ENCODE measurements around the gene ATP11A. TPM values are rescaled to one million over a fixed set of nuclear protein-coding genes. Genes with fewer than 3 reads are reported as not detected.

Gene ATP11A
- total and polyA plus RNA-seq, 2 experiments from 2014 or later: 28.7 to 30.8 TPM

- no peaks in the 10 kb centered on the region for H3K36me3 ChIP-seq (replicated peaks; ENCODE audit: insufficient read depth, low read depth)
- no peaks in the 10 kb centered on the region for H3K9me2 ChIP-seq (replicated peaks; ENCODE audit: insufficient read depth)
- H3K79me2 ChIP-seq: peaks cover 5% of the 10 kb centered on the region
- H3K27me3 ChIP-seq: no peaks in the 10 kb centered on the region
- 84% methylated on average over 6 of the region's 6 CpGs for WGBS (ENCODE audit: low lambda C conversion rate, missing lambda C conversion rate)
- peak overlapping the region; percentile 8 for H3K27ac ChIP-seq
- no peak for TF ChIP-seq EZH2phosphoT487 (IDR thresholded peaks at IDR 0.05; ENCODE audit: low read depth, severe bottlenecking, unreplicated experiment)
- TF ChIP-seq, protein P1, sequence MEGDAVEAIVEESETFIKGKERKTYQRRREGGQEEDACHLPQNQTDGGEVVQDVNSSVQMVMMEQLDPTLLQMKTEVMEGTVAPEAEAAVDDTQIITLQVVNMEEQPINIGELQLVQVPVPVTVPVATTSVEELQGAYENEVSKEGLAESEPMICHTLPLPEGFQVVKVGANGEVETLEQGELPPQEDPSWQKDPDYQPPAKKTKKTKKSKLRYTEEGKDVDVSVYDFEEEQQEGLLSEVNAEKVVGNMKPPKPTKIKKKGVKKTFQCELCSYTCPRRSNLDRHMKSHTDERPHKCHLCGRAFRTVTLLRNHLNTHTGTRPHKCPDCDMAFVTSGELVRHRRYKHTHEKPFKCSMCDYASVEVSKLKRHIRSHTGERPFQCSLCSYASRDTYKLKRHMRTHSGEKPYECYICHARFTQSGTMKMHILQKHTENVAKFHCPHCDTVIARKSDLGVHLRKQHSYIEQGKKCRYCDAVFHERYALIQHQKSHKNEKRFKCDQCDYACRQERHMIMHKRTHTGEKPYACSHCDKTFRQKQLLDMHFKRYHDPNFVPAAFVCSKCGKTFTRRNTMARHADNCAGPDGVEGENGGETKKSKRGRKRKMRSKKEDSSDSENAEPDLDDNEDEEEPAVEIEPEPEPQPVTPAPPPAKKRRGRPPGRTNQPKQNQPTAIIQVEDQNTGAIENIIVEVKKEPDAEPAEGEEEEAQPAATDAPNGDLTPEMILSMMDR (IDR thresholded peaks at IDR 0.05; ENCODE audit: poor library complexity): no peak
- TF ChIP-seq EZH2 (IDR thresholded peaks at IDR 0.05; ENCODE audit: borderline replicate concordance): no peak
- H3K4me2 ChIP-seq: no peak overlapping the region
- no peak for DNase-seq (ENCODE audit: low spot score)
- H3K4me3 ChIP-seq: no peak overlapping the region
- no peaks in the 10 kb centered on the region for H4K20me1 ChIP-seq (ENCODE audit: insufficient read depth, poor library complexity, severe bottlenecking)
- no peaks in the 10 kb centered on the region for H3K4me1 ChIP-seq (ENCODE audit: insufficient read depth)
- no peaks in the 10 kb centered on the region for H3K9me3 ChIP-seq (ENCODE audit: low read depth)
- H2AFZ ChIP-seq: no peak overlapping the region
Measured at GRCh38 chr13:112792511-112792910, 102.7 kb downstream of the ATP11A start.

GRCh38 chr13:112793545-112794445, 104.0 kb downstream of the ATP11A start:
- no peaks in the 10 kb centered on the region for H3K9me3 ChIP-seq (ENCODE audit: low read depth)
- H4K20me1 ChIP-seq (ENCODE audit: insufficient read depth, poor library complexity, severe bottlenecking): no peaks in the 10 kb centered on the region
- no peaks in the 10 kb centered on the region for H3K4me1 ChIP-seq (ENCODE audit: insufficient read depth)
- no peaks in the 10 kb centered on the region for H3K27me3 ChIP-seq
- peaks cover 5% of the 10 kb centered on the region for H3K79me2 ChIP-seq
- TF ChIP-seq EZH2phosphoT487 (IDR thresholded peaks at IDR 0.05; ENCODE audit: low read depth, severe bottlenecking, unreplicated experiment) (no peak), EZH2 (IDR thresholded peaks at IDR 0.05; ENCODE audit: borderline replicate concordance) (no peak)
- TF ChIP-seq, protein P1 (IDR thresholded peaks at IDR 0.05; ENCODE audit: poor library complexity): no peak
- no peak for DNase-seq (ENCODE audit: low spot score)
- no peak overlapping the region for H3K27ac ChIP-seq
- H3K9me2 ChIP-seq (replicated peaks; ENCODE audit: insufficient read depth): no peaks in the 10 kb centered on the region
- no peak overlapping the region for H3K4me3 ChIP-seq
- H2AFZ ChIP-seq: no peak overlapping the region
- 94% methylated on average over 26 of the region's 26 CpGs for WGBS (ENCODE audit: low lambda C conversion rate, missing lambda C conversion rate)
- no peaks in the 10 kb centered on the region for H3K36me3 ChIP-seq (replicated peaks; ENCODE audit: insufficient read depth, low read depth)
- no peak overlapping the region for H3K4me2 ChIP-seq

- 83% methylated on average over 4 of the region's 4 CpGs for WGBS (ENCODE audit: low lambda C conversion rate, missing lambda C conversion rate)
- H3K27ac ChIP-seq: no peak overlapping the region
Measured at GRCh38 chr13:112795277-112795676, 105.4 kb downstream of the ATP11A start.

More at GRCh38 chr13:112795277-112795676, 105.4 kb downstream of the ATP11A start:
- no peak for DNase-seq (ENCODE audit: low spot score)
- H3K9me3 ChIP-seq (ENCODE audit: low read depth): no peaks in the 10 kb centered on the region
- H3K79me2 ChIP-seq: peaks cover 5% of the 10 kb centered on the region
- no peaks in the 10 kb centered on the region for H4K20me1 ChIP-seq (ENCODE audit: insufficient read depth, poor library complexity, severe bottlenecking)
- H3K27me3 ChIP-seq: no peaks in the 10 kb centered on the region
- no peak overlapping the region for H3K4me3 ChIP-seq
- H3K4me2 ChIP-seq: no peak overlapping the region
- no peaks in the 10 kb centered on the region for H3K36me3 ChIP-seq (replicated peaks; ENCODE audit: insufficient read depth, low read depth)
- no peaks in the 10 kb centered on the region for H3K4me1 ChIP-seq (ENCODE audit: insufficient read depth)
- H2AFZ ChIP-seq: no peak overlapping the region
- no peaks in the 10 kb centered on the region for H3K9me2 ChIP-seq (replicated peaks; ENCODE audit: insufficient read depth)
- no peak for TF ChIP-seq EZH2 (IDR thresholded peaks at IDR 0.05; ENCODE audit: borderline replicate concordance)
- no peak for TF ChIP-seq EZH2phosphoT487 (IDR thresholded peaks at IDR 0.05; ENCODE audit: low read depth, severe bottlenecking, unreplicated experiment)
- TF ChIP-seq, protein P1 (IDR thresholded peaks at IDR 0.05; ENCODE audit: poor library complexity): no peak
